Left lobe of liver (tissue), 1 donor: ENCODE measurements around the gene RAI14. TPM values are rescaled to one million over a fixed set of nuclear protein-coding genes. Genes with fewer than 3 reads are reported as not detected.

Experiments
- total RNA-seq: library from RNA; stranded (reverse); gene quantifications from one replicate; pipeline ENCODE4 v1.2.1, GENCODE V29; 2021
- donor health status: DM: no; HTN: yes; CAD: no.

RAI14 gene
- total RNA-seq, 1 donor from 2014 or later, result 24.9 TPM

Other genes starting within 250 kb of the RAI14 start
- not detected for gene TTC23L, start 182.8 kb downstream of the RAI14 start, total RNA-seq